ENCODE measurements around the gene GZMH. TPM values are rescaled to one million over a fixed set of nuclear protein-coding genes. Genes with fewer than 3 reads are reported as not detected.

The GZMH gene
- total and polyA plus RNA-seq, 2 of the 8 experiments (the other 6 are each of a cell fraction or from before 2014, with no cell fraction given) = not detected

GRCh38 chr14:24633353-24633752, 23.9 kb upstream of the GZMH start:
- ChIA-PET CTCF (ENCODE audit: partially characterized antibody) (no interaction called here), POLR2A (ENCODE audit: partially characterized antibody) (no interaction called here)
- Histone ChIP-seq H2BK120ac (replicated peaks; ENCODE audit: low read depth, low read length) (no peak overlapping the region), H3K27ac (ENCODE audit: low read depth, low read length) (no peak overlapping the region), H3K4ac (replicated peaks; ENCODE audit: insufficient read length, low read depth, low read length) (no peak overlapping the region), H3K14ac (ENCODE audit: insufficient read length) (no peak overlapping the region), H3K9me3 (ENCODE audit: insufficient read depth in 2 of 2, low read depth in 1 of 2, low read length in 1 of 2) (peaks cover 28 to 53% of the 10 kb centered on the region in 2 experiments), H4K5ac (ENCODE audit: insufficient read length, low read depth, low read length) (no peak overlapping the region), H3K27me3 (replicated peaks in 1 of 4; ENCODE audit: control insufficient read depth in 3 of 4, extremely low read depth in 1 of 4, insufficient read depth in 3 of 4, low read length in 3 of 4) (no peaks in the 10 kb centered on the region), H3K4me2 (ENCODE audit: insufficient read depth in 1 of 2, low read depth in 2 of 2, low read length in 2 of 2) (no peak overlapping the region), H2BK5ac (ENCODE audit: low read depth, low read length) (no peak overlapping the region), H2AFZ (ENCODE audit: low read length) (no peak overlapping the region), H2BK12ac (ENCODE audit: low read depth, low read length) (no peak overlapping the region), H3K4me1 (replicated peaks in 1 of 4; ENCODE audit: control insufficient read depth in 3 of 4, insufficient read depth in 4 of 4, low read length in 3 of 4) (no peaks in the 10 kb centered on the region), H3K79me1 (ENCODE audit: low read depth, low read length) (no peaks in the 10 kb centered on the region), H4K8ac (ENCODE audit: extremely low read depth, insufficient read depth, low read length) (no peak overlapping the region), H3K18ac (ENCODE audit: extremely low read depth, low read length) (no peak overlapping the region), H2AK5ac (ENCODE audit: low read depth, low read length) (no peak overlapping the region), H3K23me2 (ENCODE audit: low read depth, low read length) (no peaks in the 10 kb centered on the region), H3K4me3 (ENCODE audit: extremely low read depth in 1 of 4, insufficient read depth in 2 of 4, low read depth in 3 of 4, low read length in 4 of 4) (no peak overlapping the region), H4K20me1 (replicated peaks in 1 of 2; ENCODE audit: control insufficient read depth in 1 of 2, insufficient read depth in 2 of 2, low read length in 2 of 2) (no peaks in the 10 kb centered on the region), H4K91ac (replicated peaks; ENCODE audit: insufficient read length, low read length) (no peak overlapping the region), H2BK15ac (ENCODE audit: low read length) (no peak overlapping the region), H3K23ac (ENCODE audit: insufficient read length) (no peak overlapping the region), H3K56ac (replicated peaks; ENCODE audit: insufficient read length, low read depth, low read length) (no peak overlapping the region), H2BK20ac (ENCODE audit: low read length) (no peak overlapping the region), H3K9ac (replicated peaks in 1 of 4; ENCODE audit: extremely low read depth in 1 of 4, low read depth in 3 of 4, low read length in 3 of 4) (no peak overlapping the region), H3K36me3 (ENCODE audit: control insufficient read depth in 2 of 4, insufficient read depth in 4 of 4, low read length in 3 of 4) (no peaks in the 10 kb centered on the region), H3K79me2 (ENCODE audit: control insufficient read depth in 1 of 2, insufficient read depth in 2 of 2, low read length in 2 of 2) (no peaks in the 10 kb centered on the region)
- 100% methylated on average over 1 of the region's 1 CpG; no CpG with 5 or more reads in 1 of the 2 experiments for WGBS, 2 experiments (ENCODE audit: extremely low coverage in 1 of 2, insufficient coverage in 1 of 2, insufficient read length in 1 of 2, insufficient replicate concordance in 2 of 2, low coverage in 1 of 2, low lambda C conversion rate in 2 of 2, missing lambda C conversion rate in 1 of 2)
- FAIRE-seq (no peak), DNase-seq (ENCODE audit: low read depth in 1 of 2, low spot score in 2 of 2) (no peak)
- no peak for TF ChIP-seq SP4 (IDR thresholded peaks at IDR 0.05; ENCODE audit: low read length)
- no peak for TF ChIP-seq RAD21 (IDR thresholded peaks at IDR 0.05 in 1 of 2, conservative IDR thresholded peaks at IDR 0.05 in 1 of 2; ENCODE audit: low read depth in 2 of 2, low read length in 2 of 2)
